ENCODE data around the gene LRRC75B.
"Not testable (repeated sequence)": the region's sequence is repeated elsewhere in the genome, so short reads cannot be mapped to it uniquely, and the experiment has no call there.

Gene LRRC75B

GRCh38 chr22:24592851-24593558 lies at the start of gene LRRC75B:
LRRC75B (minus strand) TSS chr22:24593073; CDS start chr22:24593039, 34 bp downstream.
- peak; percentile 89 for DNase-seq

GRCh38 chr22:24642307-24642706 lies 49.4 kb upstream of the LRRC75B start:
- DNase-seq: not testable (repeated sequence)

GRCh38 chr22:24636513-24636912 lies 43.6 kb upstream of the LRRC75B start:
- DNase-seq: not testable (repeated sequence)

GRCh38 chr22:24634776-24635389 lies 42.0 kb upstream of the LRRC75B start:
- DNase-seq: not testable (repeated sequence)

- not testable (repeated sequence) for DNase-seq
Observed at GRCh38 chr22:24633231-24634023, 40.6 kb upstream of the LRRC75B start.

GRCh38 chr22:24632642-24633041 lies 39.8 kb upstream of the LRRC75B start:
- not testable (repeated sequence) for DNase-seq

GRCh38 chr22:24631430-24632122 lies 38.7 kb upstream of the LRRC75B start:
- DNase-seq: not testable (repeated sequence)

- DNase-seq: not testable (repeated sequence)
Observed at GRCh38 chr22:24630812-24631427, 38.0 kb upstream of the LRRC75B start.

GRCh38 chr22:24629069-24629468 lies 36.2 kb upstream of the LRRC75B start:
- not testable (repeated sequence) for DNase-seq

GRCh38 chr22:24627911-24628310 lies 35.0 kb upstream of the LRRC75B start:
- DNase-seq: not testable (repeated sequence)

- not testable (repeated sequence) for DNase-seq
Observed at GRCh38 chr22:24622596-24622995, 29.7 kb upstream of the LRRC75B start.

GRCh38 chr22:24621244-24621643 lies 28.4 kb upstream of the LRRC75B start:
- not testable (repeated sequence) for DNase-seq

GRCh38 chr22:24614794-24615193 lies 21.9 kb upstream of the LRRC75B start:
- DNase-seq: not testable (repeated sequence)

- DNase-seq: not testable (repeated sequence)
Observed at GRCh38 chr22:24609888-24610287, 17.0 kb upstream of the LRRC75B start.

- DNase-seq: not testable (repeated sequence)
Observed at GRCh38 chr22:24608327-24608726, 15.5 kb upstream of the LRRC75B start.

GRCh38 chr22:24607429-24607983 lies 14.6 kb upstream of the LRRC75B start:
- DNase-seq: not testable (repeated sequence)

GRCh38 chr22:24606340-24606739 lies 13.5 kb upstream of the LRRC75B start:
- not testable (repeated sequence) for DNase-seq

GRCh38 chr22:24603770-24604629 lies 11.1 kb upstream of the LRRC75B start:
- not testable (repeated sequence) for DNase-seq

GRCh38 chr22:24602847-24603769 lies 10.2 kb upstream of the LRRC75B start, which contains the start of gene GGT1:
GGT1 (plus strand) TSS chr22:24603193; CDS start chr22:24611082, 7,889 bp downstream.
- DNase-seq: not testable (repeated sequence)
